OCI-LY7 (cell line): ENCODE data around the gene DENND6B. TPM values are rescaled to one million over a fixed set of nuclear protein-coding genes. Genes with fewer than 3 reads are reported as not detected.
"Not testable (repeated sequence)": the region's sequence is repeated elsewhere in the genome, so short reads cannot be mapped to it uniquely, and the experiment has no call there.

ENCODE experiments used
- BruUV-seq: library from RNA; stranded (reverse); fragments of 400-500 nt; replicated peaks from 2 replicates; lab custom pipeline; 2021; lab: Mats Ljungman, UMichigan
- CTCF ChIA-PET: fragments of 300-600 bp; sonication (Branson Sonifier 250); formaldehyde crosslinking; loops from one replicate; lab custom pipeline; 2022; ENCODE audit warnings: antibody characterized with exemption; ENCODE audit not compliant: unreplicated experiment; lab: Charles Lee
- POLR2A ChIA-PET: fragments of 300-600 bp; sonication (Branson Sonifier 250); formaldehyde crosslinking; loops from one replicate; lab custom pipeline; 2022; ENCODE audit warnings: antibody characterized with exemption; lab: Charles Lee
- DNase-seq: peaks from one replicate; pipeline ENCODE4 v3.0.0-alpha.2; 2015; ENCODE audit warnings: low spot score
- H2AFZ ChIP-seq: fragments of 200-600 bp; sonication (generic), shearing (Covaris generic); 2 replicates; pipeline ENCODE4 v1.6.1; 2014; ENCODE audit warnings: mild to moderate bottlenecking, antibody characterized with exemption, low read length, moderate library complexity
- H3K27ac ChIP-seq: fragments of 200-600 bp; sonication (generic); 2 replicates; pipeline ENCODE4 v1.5.1; 2014; ENCODE audit warnings: mixed run types, low read depth, mild to moderate bottlenecking, moderate library complexity, low read length, inconsistent platforms; ENCODE audit not compliant: poor library complexity, severe bottlenecking
- H3K36me3 ChIP-seq: fragments of 200-600 bp; sonication (generic); 2 replicates; pipeline ENCODE4 v1.6.1; 2014; ENCODE audit warnings: mild to moderate bottlenecking, antibody characterized with exemption, low read length, moderate library complexity, mixed read lengths; ENCODE audit not compliant: insufficient read depth
- H3K4me1 ChIP-seq: fragments of 200-600 bp; sonication (generic); 2 replicates; pipeline ENCODE4 v1.5.1; 2014; ENCODE audit warnings: mild to moderate bottlenecking, low read length; ENCODE audit not compliant: insufficient read depth, poor library complexity, severe bottlenecking
- H3K4me2 ChIP-seq: fragments of 200-600 bp; sonication (generic); 2 replicates; pipeline ENCODE4 v1.6.1; 2014; ENCODE audit warnings: mild to moderate bottlenecking, low read length
- H3K4me3 ChIP-seq: fragments of 200-600 bp; sonication (generic); 2 replicates; pipeline ENCODE4 v1.5.1; 2014; ENCODE audit warnings: mild to moderate bottlenecking, low read depth, low read length; ENCODE audit not compliant: poor library complexity, severe bottlenecking
- H3K79me2 ChIP-seq: fragments of 200-600 bp; sonication (generic); 2 replicates; pipeline ENCODE4 v1.6.1; 2016; ENCODE audit warnings: low read depth, mild to moderate bottlenecking, low read length, moderate library complexity, mixed read lengths; ENCODE audit not compliant: insufficient read depth
- H3K9me2 ChIP-seq: fragments of 200-600 bp; sonication (generic); 2 replicates; pipeline ENCODE4 v1.6.1; 2016; ENCODE audit warnings: mild to moderate bottlenecking, low read length, mixed read lengths; ENCODE audit not compliant: insufficient read depth
- H3K9me3 ChIP-seq: fragments of 200-600 bp; sonication (generic); 2 replicates; pipeline ENCODE4 v1.6.1; 2014; ENCODE audit warnings: mild to moderate bottlenecking, mixed run types, low read length, mixed read lengths
- H4K20me1 ChIP-seq: fragments of 200-600 bp; sonication (generic); 2 replicates; pipeline ENCODE4 v1.6.1; 2014; ENCODE audit warnings: mild to moderate bottlenecking, antibody characterized with exemption, low read length, moderate library complexity, mixed read lengths; ENCODE audit not compliant: insufficient read depth
- EZH2phosphoT487 ChIP-seq: fragments of 200-600 bp; sonication (generic); IDR thresholded peaks from 2 replicates; pipeline ENCODE4 v1.6.1; 2018; ENCODE audit warnings: low read depth, borderline replicate concordance, mild to moderate bottlenecking, mixed run types, antibody characterized with exemption, low read length, moderate library complexity, mixed read lengths
- intact Hi-C: fragments of 100-400 bp; cut with micrococcal nuclease; formaldehyde crosslinking; loops from one replicate; pipeline ENCODE4 v1.10.0; 2022; ENCODE audit not compliant: unreplicated experiment
- total RNA-seq, 2 experiments: library from RNA; depleted of rRNA in 1 of 2; stranded (reverse); fragments of >200 nt in 1 of 2; shearing (Covaris generic) in 1 of 2; gene quantifications; 2 replicates each; pipeline ENCODE4 v1.2.3, GENCODE V29; 2014 to 2022
- TF ChIP-seq, protein P1 (sequence below): fragments of 200-600 bp; sonication (generic); conservative IDR thresholded peaks from 2 replicates; pipeline ENCODE4 v1.5.1; 2014; ENCODE audit warnings: mild to moderate bottlenecking, antibody characterized with exemption, low read length, moderate library complexity, mixed read lengths

The DENND6B gene
- total RNA-seq, 2 experiments from 2014 or later: 31.6 to 45.0 TPM

DNA sequence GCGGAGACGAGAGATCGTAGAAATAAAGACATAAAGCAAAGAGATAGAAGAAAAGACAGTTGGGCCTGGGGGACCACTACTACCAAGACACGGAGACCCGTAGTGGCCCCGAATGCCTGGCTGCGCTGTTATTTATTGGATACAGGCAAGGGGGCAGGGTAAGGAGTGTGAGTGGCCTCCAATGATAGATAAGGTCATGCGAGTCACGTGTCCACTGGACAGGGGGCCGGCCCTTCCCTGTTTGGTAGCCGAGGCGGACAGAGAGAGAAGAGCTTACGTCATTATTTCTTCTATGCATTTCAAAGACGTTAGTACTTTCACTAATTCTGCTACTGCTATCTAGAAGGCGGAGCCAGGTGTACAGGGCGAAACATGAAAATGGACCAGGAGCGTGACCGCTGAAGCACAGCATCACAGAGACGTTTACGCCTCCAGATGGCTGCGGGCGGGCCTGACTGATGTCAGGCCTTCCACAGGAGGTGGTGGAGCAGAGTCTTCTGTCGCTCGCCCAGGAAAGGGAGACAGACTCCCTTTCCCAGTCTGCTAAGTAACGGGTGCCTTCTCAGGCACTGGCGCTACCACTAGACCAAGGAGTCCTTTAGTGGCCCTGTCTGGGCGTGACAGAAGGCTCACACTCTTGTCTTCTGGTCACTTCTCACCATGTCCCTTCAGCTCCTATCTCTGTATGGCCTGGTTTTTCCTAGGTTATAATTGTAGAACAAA, 41.1 kb upstream of the DENND6B start:
- Histone ChIP-seq H3K4me1 (no peaks in the 10 kb centered on the region), H3K4me2 (no peak overlapping the region), H3K36me3 (peaks cover 63% of the 10 kb centered on the region), H2AFZ (no peak overlapping the region), H3K27ac (no peak overlapping the region), H4K20me1 (no peaks in the 10 kb centered on the region), H3K9me2 (no peaks in the 10 kb centered on the region), H3K9me3 (no peaks in the 10 kb centered on the region), H3K4me3 (no peak overlapping the region), H3K79me2 (peaks cover 41% of the 10 kb centered on the region; the same call in 1 of the 2 replicates)
- intact Hi-C loops: no loop called here
- DNase-seq: no peak
- ChIA-PET POLR2A (interaction anchor here (0.8 kb wide), 1 partner anchor 95 kb away, joined by 3 read pairs; no protein-coding TSS in a partner anchor), CTCF (no interaction called here)
- TF ChIP-seq, protein P1, sequence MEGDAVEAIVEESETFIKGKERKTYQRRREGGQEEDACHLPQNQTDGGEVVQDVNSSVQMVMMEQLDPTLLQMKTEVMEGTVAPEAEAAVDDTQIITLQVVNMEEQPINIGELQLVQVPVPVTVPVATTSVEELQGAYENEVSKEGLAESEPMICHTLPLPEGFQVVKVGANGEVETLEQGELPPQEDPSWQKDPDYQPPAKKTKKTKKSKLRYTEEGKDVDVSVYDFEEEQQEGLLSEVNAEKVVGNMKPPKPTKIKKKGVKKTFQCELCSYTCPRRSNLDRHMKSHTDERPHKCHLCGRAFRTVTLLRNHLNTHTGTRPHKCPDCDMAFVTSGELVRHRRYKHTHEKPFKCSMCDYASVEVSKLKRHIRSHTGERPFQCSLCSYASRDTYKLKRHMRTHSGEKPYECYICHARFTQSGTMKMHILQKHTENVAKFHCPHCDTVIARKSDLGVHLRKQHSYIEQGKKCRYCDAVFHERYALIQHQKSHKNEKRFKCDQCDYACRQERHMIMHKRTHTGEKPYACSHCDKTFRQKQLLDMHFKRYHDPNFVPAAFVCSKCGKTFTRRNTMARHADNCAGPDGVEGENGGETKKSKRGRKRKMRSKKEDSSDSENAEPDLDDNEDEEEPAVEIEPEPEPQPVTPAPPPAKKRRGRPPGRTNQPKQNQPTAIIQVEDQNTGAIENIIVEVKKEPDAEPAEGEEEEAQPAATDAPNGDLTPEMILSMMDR: no peak
- TF ChIP-seq EZH2phosphoT487: no peak
- BruUV-seq: no TSS peak

DNA sequence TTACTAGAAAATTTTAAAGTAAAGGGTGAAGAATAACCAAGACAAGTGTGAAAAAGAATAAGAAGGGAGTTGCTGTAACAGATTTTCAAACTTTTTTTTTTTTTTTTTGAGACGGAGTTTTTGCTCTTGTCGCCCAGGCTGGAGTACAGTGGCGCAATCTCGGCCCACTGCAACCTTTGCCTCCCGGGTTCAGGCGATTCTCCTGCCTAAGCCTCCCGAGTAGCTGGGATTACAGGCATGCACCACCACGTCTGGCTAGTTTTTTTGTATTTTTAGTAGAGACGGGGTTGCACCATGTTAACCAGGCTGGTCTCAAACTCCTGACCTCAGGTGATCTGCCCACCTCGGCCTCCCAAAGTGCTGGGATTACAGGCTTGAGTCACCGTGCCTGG, 37.0 kb upstream of the DENND6B start:
- BruUV-seq, intact Hi-C loops, DNase-seq, H3K27ac ChIP-seq, H3K4me1 ChIP-seq, H4K20me1 ChIP-seq, H3K9me3 ChIP-seq, H3K9me2 ChIP-seq, POLR2A ChIA-PET, H2AFZ ChIP-seq, H3K4me2 ChIP-seq, H3K4me3 ChIP-seq: not testable (repeated sequence)
- CTCF ChIA-PET: interaction anchor here (0.6 kb wide), 1 partner anchor 87 kb away, joined by 9 read pairs; no protein-coding TSS in a partner anchor
- peaks cover 62% of the 10 kb centered on the region for H3K36me3 ChIP-seq
- peaks cover 68% of the 10 kb centered on the region for H3K79me2 ChIP-seq

DNA sequence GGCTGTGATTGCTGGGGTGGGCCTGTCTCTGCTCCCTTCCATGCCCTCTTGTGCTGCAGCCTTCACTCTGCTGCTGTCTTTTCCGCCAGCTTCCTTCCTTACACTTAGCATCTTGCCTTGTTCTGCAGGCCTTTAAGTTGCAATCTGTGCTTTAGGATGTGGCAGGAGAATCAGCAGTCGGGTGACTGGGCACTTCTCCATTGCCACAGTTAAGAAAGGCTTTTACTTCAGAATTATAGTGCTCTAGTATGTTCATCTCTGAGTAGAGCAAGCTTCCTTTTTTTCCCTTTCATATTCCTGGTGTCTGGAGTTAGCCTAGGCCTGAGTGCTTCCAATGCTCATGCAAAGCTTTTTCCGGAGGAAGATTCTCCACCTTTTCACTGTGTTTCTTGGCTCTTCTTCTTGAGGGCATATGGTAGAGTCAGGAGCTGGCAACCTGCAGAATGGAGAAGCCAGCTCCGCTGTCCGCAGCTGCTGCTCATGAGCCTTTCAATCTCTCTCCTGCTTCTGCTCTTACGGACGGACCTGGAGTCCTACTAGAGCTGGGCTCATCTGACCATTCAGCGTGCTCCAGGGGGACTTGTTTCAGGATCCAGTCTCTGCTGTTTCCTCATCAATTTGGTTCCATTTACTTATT, 36.5 kb upstream of the DENND6B start:
- no TSS peak for BruUV-seq
- intact Hi-C loops: no loop called here
- ChIA-PET CTCF (interaction anchor here (0.6 kb wide), 1 partner anchor 87 kb away, joined by 9 read pairs; no protein-coding TSS in a partner anchor), POLR2A (interaction anchor here (0.6 kb wide), 1 partner anchor 71 kb away, joined by 3 read pairs; no protein-coding TSS in a partner anchor)
- Histone ChIP-seq H3K9me3 (no peaks in the 10 kb centered on the region), H4K20me1 (no peaks in the 10 kb centered on the region; the same call in 1 of the 2 replicates), H3K4me1 (no peaks in the 10 kb centered on the region), H3K9me2 (no peaks in the 10 kb centered on the region), H3K36me3 (peaks cover 63% of the 10 kb centered on the region), H3K79me2 (peaks cover 74% of the 10 kb centered on the region), H3K4me2 (no peak overlapping the region), H2AFZ (no peak overlapping the region), H3K27ac (no peak overlapping the region), H3K4me3 (no peak overlapping the region)
- DNase-seq: no peak
- TF ChIP-seq EZH2phosphoT487: no peak
- TF ChIP-seq, protein P1: no peak
